ENCODE results near the gene MESP2.

Gene MESP2

GRCh38 chr15:89820666-89821611, 44.8 kb downstream of the MESP2 start:
- DNase-seq, result no peak

- no peak for DNase-seq
Observed at GRCh38 chr15:89822026-89822425, 45.9 kb downstream of the MESP2 start.

GRCh38 chr15:89822611-89822950, 46.4 kb downstream of the MESP2 start:
- no peak for DNase-seq

GRCh38 chr15:89822951-89823711, 47.0 kb downstream of the MESP2 start:
- no peak for DNase-seq

GRCh38 chr15:89823836-89824606, 47.9 kb downstream of the MESP2 start:
- DNase-seq, result no peak

- no peak for DNase-seq
Observed at GRCh38 chr15:89824607-89824867, 48.4 kb downstream of the MESP2 start.

- DNase-seq, result no peak
Observed at GRCh38 chr15:89825271-89825940, 49.3 kb downstream of the MESP2 start.

- no peak for DNase-seq
Observed at GRCh38 chr15:89826671-89827655, 50.8 kb downstream of the MESP2 start.

GRCh38 chr15:89827829-89828228, 51.7 kb downstream of the MESP2 start:
- no peak for DNase-seq

Measured in T-helper 1 cell (primary cell).